Measurements from ENCODE around the gene FAM3C.

The FAM3C gene

GRCh38 chr7:121366852-121367431, 29.2 kb downstream of the FAM3C start:
- H3K9me3 ChIP-seq (ENCODE audit: control insufficient read depth, low read length), result no peaks in the 10 kb centered on the region
- H3K4me3 ChIP-seq (ENCODE audit: insufficient read depth, low read depth, low read length, poor library complexity, severe bottlenecking), result no peak overlapping the region
- no peak overlapping the region for H3K27ac ChIP-seq (ENCODE audit: insufficient read depth, low read length, poor library complexity, severe bottlenecking)
- peaks cover 12% of the 10 kb centered on the region for H3K36me3 ChIP-seq (ENCODE audit: control insufficient read depth, insufficient read depth, low read length)
- DNase-seq, result peak in 1 of 3 donors; percentile 6
- no peaks in the 10 kb centered on the region for H3K27me3 ChIP-seq (replicated peaks; ENCODE audit: control insufficient read depth, insufficient read depth, low read length, poor library complexity, severe bottlenecking)
- no peaks in the 10 kb centered on the region for H3K4me1 ChIP-seq (ENCODE audit: control insufficient read depth, insufficient read depth, low read length, poor library complexity, severe bottlenecking)

- Histone ChIP-seq H3K36me3 (ENCODE audit: control insufficient read depth, insufficient read depth, low read length) (peaks cover 42% of the 10 kb centered on the region), H3K9me3 (ENCODE audit: control insufficient read depth, low read length) (no peaks in the 10 kb centered on the region), H3K27me3 (replicated peaks; ENCODE audit: control insufficient read depth, insufficient read depth, low read length, poor library complexity, severe bottlenecking) (no peaks in the 10 kb centered on the region), H3K27ac (ENCODE audit: insufficient read depth, low read length, poor library complexity, severe bottlenecking) (no peak overlapping the region), H3K4me1 (ENCODE audit: control insufficient read depth, insufficient read depth, low read length, poor library complexity, severe bottlenecking) (no peaks in the 10 kb centered on the region), H3K4me3 (ENCODE audit: insufficient read depth, low read depth, low read length, poor library complexity, severe bottlenecking) (no peak overlapping the region)
- no peak for DNase-seq
Measured at GRCh38 chr7:121360564-121360963, 35.5 kb downstream of the FAM3C start.

- no peak for DNase-seq
- H3K36me3 ChIP-seq (ENCODE audit: control insufficient read depth, insufficient read depth, low read length), result peaks cover 22% of the 10 kb centered on the region
- H3K4me3 ChIP-seq (ENCODE audit: insufficient read depth, low read depth, low read length, poor library complexity, severe bottlenecking), result no peak overlapping the region
- H3K9me3 ChIP-seq (ENCODE audit: control insufficient read depth, low read length), result no peaks in the 10 kb centered on the region
- no peaks in the 10 kb centered on the region for H3K27me3 ChIP-seq (replicated peaks; ENCODE audit: control insufficient read depth, insufficient read depth, low read length, poor library complexity, severe bottlenecking)
- no peak overlapping the region for H3K27ac ChIP-seq (ENCODE audit: insufficient read depth, low read length, poor library complexity, severe bottlenecking)
- H3K4me1 ChIP-seq (ENCODE audit: control insufficient read depth, insufficient read depth, low read length, poor library complexity, severe bottlenecking), result no peaks in the 10 kb centered on the region
Measured at GRCh38 chr7:121355574-121355973, 40.5 kb downstream of the FAM3C start.

GRCh38 chr7:121352323-121352722, 43.8 kb downstream of the FAM3C start:
- H3K27me3 ChIP-seq (replicated peaks; ENCODE audit: control insufficient read depth, insufficient read depth, low read length, poor library complexity, severe bottlenecking), result no peaks in the 10 kb centered on the region
- H3K27ac ChIP-seq (ENCODE audit: insufficient read depth, low read length, poor library complexity, severe bottlenecking), result no peak overlapping the region
- DNase-seq, result no peak
- H3K9me3 ChIP-seq (ENCODE audit: control insufficient read depth, low read length), result no peaks in the 10 kb centered on the region
- H3K36me3 ChIP-seq (ENCODE audit: control insufficient read depth, insufficient read depth, low read length), result peaks cover 17% of the 10 kb centered on the region
- H3K4me3 ChIP-seq (ENCODE audit: insufficient read depth, low read depth, low read length, poor library complexity, severe bottlenecking), result no peak overlapping the region
- no peaks in the 10 kb centered on the region for H3K4me1 ChIP-seq (ENCODE audit: control insufficient read depth, insufficient read depth, low read length, poor library complexity, severe bottlenecking)

GRCh38 chr7:121351682-121352081, 44.4 kb downstream of the FAM3C start:
- Histone ChIP-seq H3K27me3 (replicated peaks; ENCODE audit: control insufficient read depth, insufficient read depth, low read length, poor library complexity, severe bottlenecking) (no peaks in the 10 kb centered on the region), H3K4me3 (ENCODE audit: insufficient read depth, low read depth, low read length, poor library complexity, severe bottlenecking) (no peak overlapping the region), H3K4me1 (ENCODE audit: control insufficient read depth, insufficient read depth, low read length, poor library complexity, severe bottlenecking) (no peaks in the 10 kb centered on the region), H3K36me3 (ENCODE audit: control insufficient read depth, insufficient read depth, low read length) (peaks cover 11% of the 10 kb centered on the region), H3K27ac (ENCODE audit: insufficient read depth, low read length, poor library complexity, severe bottlenecking) (no peak overlapping the region), H3K9me3 (ENCODE audit: control insufficient read depth, low read length) (no peaks in the 10 kb centered on the region)
- DNase-seq, result no peak

GRCh38 chr7:121344497-121344896, 51.6 kb downstream of the FAM3C start:
- Histone ChIP-seq H3K27ac (ENCODE audit: insufficient read depth, low read length, poor library complexity, severe bottlenecking) (no peak overlapping the region), H3K27me3 (replicated peaks; ENCODE audit: control insufficient read depth, insufficient read depth, low read length, poor library complexity, severe bottlenecking) (no peaks in the 10 kb centered on the region), H3K36me3 (ENCODE audit: control insufficient read depth, insufficient read depth, low read length) (no peaks in the 10 kb centered on the region), H3K4me3 (ENCODE audit: insufficient read depth, low read depth, low read length, poor library complexity, severe bottlenecking) (no peak overlapping the region), H3K4me1 (ENCODE audit: control insufficient read depth, insufficient read depth, low read length, poor library complexity, severe bottlenecking) (no peaks in the 10 kb centered on the region), H3K9me3 (ENCODE audit: control insufficient read depth, low read length) (no peaks in the 10 kb centered on the region)
- DNase-seq, result no peak

GRCh38 chr7:121344093-121344492, 52.0 kb downstream of the FAM3C start:
- no peak overlapping the region for H3K4me3 ChIP-seq (ENCODE audit: insufficient read depth, low read depth, low read length, poor library complexity, severe bottlenecking)
- no peak overlapping the region for H3K27ac ChIP-seq (ENCODE audit: insufficient read depth, low read length, poor library complexity, severe bottlenecking)
- H3K9me3 ChIP-seq (ENCODE audit: control insufficient read depth, low read length), result no peaks in the 10 kb centered on the region
- no peaks in the 10 kb centered on the region for H3K27me3 ChIP-seq (replicated peaks; ENCODE audit: control insufficient read depth, insufficient read depth, low read length, poor library complexity, severe bottlenecking)
- no peaks in the 10 kb centered on the region for H3K36me3 ChIP-seq (ENCODE audit: control insufficient read depth, insufficient read depth, low read length)
- H3K4me1 ChIP-seq (ENCODE audit: control insufficient read depth, insufficient read depth, low read length, poor library complexity, severe bottlenecking), result no peaks in the 10 kb centered on the region
- DNase-seq, result no peak

GRCh38 chr7:121343302-121343701, 52.8 kb downstream of the FAM3C start:
- H3K27ac ChIP-seq (ENCODE audit: insufficient read depth, low read length, poor library complexity, severe bottlenecking), result no peak overlapping the region
- no peak overlapping the region for H3K4me3 ChIP-seq (ENCODE audit: insufficient read depth, low read depth, low read length, poor library complexity, severe bottlenecking)
- no peaks in the 10 kb centered on the region for H3K27me3 ChIP-seq (replicated peaks; ENCODE audit: control insufficient read depth, insufficient read depth, low read length, poor library complexity, severe bottlenecking)
- H3K36me3 ChIP-seq (ENCODE audit: control insufficient read depth, insufficient read depth, low read length), result no peaks in the 10 kb centered on the region
- no peaks in the 10 kb centered on the region for H3K4me1 ChIP-seq (ENCODE audit: control insufficient read depth, insufficient read depth, low read length, poor library complexity, severe bottlenecking)
- H3K9me3 ChIP-seq (ENCODE audit: control insufficient read depth, low read length), result no peaks in the 10 kb centered on the region
- DNase-seq, result no peak

GRCh38 chr7:121342631-121343030, 53.5 kb downstream of the FAM3C start:
- Histone ChIP-seq H3K4me1 (ENCODE audit: control insufficient read depth, insufficient read depth, low read length, poor library complexity, severe bottlenecking) (no peaks in the 10 kb centered on the region), H3K36me3 (ENCODE audit: control insufficient read depth, insufficient read depth, low read length) (no peaks in the 10 kb centered on the region), H3K27ac (ENCODE audit: insufficient read depth, low read length, poor library complexity, severe bottlenecking) (no peak overlapping the region), H3K27me3 (replicated peaks; ENCODE audit: control insufficient read depth, insufficient read depth, low read length, poor library complexity, severe bottlenecking) (no peaks in the 10 kb centered on the region), H3K9me3 (ENCODE audit: control insufficient read depth, low read length) (no peaks in the 10 kb centered on the region), H3K4me3 (ENCODE audit: insufficient read depth, low read depth, low read length, poor library complexity, severe bottlenecking) (no peak overlapping the region)
- DNase-seq, result no peak

GRCh38 chr7:121341933-121342332, 54.2 kb downstream of the FAM3C start:
- H3K9me3 ChIP-seq (ENCODE audit: control insufficient read depth, low read length), result no peaks in the 10 kb centered on the region
- no peak for DNase-seq
- no peaks in the 10 kb centered on the region for H3K4me1 ChIP-seq (ENCODE audit: control insufficient read depth, insufficient read depth, low read length, poor library complexity, severe bottlenecking)
- no peaks in the 10 kb centered on the region for H3K27me3 ChIP-seq (replicated peaks; ENCODE audit: control insufficient read depth, insufficient read depth, low read length, poor library complexity, severe bottlenecking)
- H3K36me3 ChIP-seq (ENCODE audit: control insufficient read depth, insufficient read depth, low read length), result no peaks in the 10 kb centered on the region
- H3K4me3 ChIP-seq (ENCODE audit: insufficient read depth, low read depth, low read length, poor library complexity, severe bottlenecking), result no peak overlapping the region
- no peak overlapping the region for H3K27ac ChIP-seq (ENCODE audit: insufficient read depth, low read length, poor library complexity, severe bottlenecking)
